SH-SY5Y (cell line): ENCODE measurements around the gene KCNH2.

Experiments used
- GATA2 ChIP-seq: IDR thresholded peaks from 2 replicates; pipeline ENCODE4 v1.6.1; 2011; ENCODE audit warnings: mild to moderate bottlenecking, low read depth, low read length
- GATA3 ChIP-seq: IDR thresholded peaks from 2 replicates; pipeline ENCODE4 v1.6.1; 2011; ENCODE audit warnings: low read depth, mild to moderate bottlenecking, low read length, moderate library complexity

GRCh38 chr7:150928541-150928940, 49.6 kb downstream of the KCNH2 start:
- no peak for TF ChIP-seq GATA2
- TF ChIP-seq GATA3: no peak
